ENCODE results near the gene RHBDF2.

Gene RHBDF2

DNA sequence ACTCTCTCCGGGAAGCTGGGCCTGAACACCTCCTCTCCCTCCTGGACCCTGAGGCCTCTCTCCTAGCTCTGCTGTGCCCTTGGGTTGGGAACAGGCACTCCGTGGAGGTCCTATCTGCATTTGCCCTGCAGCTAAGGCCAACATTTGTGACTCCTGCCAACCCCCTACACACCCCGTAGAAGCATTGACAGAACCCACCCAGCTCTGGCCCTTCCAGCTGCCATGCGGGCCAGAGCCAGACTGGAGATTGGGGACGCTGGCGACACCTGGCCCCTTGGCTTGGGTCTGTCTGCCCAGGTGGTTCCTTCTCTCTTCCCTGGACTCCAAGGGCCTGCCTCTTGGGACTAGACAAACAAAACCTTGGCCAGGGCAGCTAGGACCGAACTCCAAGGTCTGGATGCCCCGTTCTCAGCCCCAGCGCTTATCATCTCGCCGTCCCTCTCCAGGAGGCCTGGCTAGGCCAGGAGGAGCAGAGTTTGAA lies 644 bp upstream of the RHBDF2 start:
- no peak overlapping the region for H3K4me3 ChIP-seq (ENCODE audit: low read depth, low read length)
- TF ChIP-seq, protein P1, sequence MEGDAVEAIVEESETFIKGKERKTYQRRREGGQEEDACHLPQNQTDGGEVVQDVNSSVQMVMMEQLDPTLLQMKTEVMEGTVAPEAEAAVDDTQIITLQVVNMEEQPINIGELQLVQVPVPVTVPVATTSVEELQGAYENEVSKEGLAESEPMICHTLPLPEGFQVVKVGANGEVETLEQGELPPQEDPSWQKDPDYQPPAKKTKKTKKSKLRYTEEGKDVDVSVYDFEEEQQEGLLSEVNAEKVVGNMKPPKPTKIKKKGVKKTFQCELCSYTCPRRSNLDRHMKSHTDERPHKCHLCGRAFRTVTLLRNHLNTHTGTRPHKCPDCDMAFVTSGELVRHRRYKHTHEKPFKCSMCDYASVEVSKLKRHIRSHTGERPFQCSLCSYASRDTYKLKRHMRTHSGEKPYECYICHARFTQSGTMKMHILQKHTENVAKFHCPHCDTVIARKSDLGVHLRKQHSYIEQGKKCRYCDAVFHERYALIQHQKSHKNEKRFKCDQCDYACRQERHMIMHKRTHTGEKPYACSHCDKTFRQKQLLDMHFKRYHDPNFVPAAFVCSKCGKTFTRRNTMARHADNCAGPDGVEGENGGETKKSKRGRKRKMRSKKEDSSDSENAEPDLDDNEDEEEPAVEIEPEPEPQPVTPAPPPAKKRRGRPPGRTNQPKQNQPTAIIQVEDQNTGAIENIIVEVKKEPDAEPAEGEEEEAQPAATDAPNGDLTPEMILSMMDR (IDR thresholded peaks at IDR 0.05; ENCODE audit: borderline replicate concordance, insufficient read depth, low read depth, low read length), result no peak

- peak overlapping the region; percentile 82 for H3K4me3 ChIP-seq (ENCODE audit: low read depth, low read length)
- TF ChIP-seq, protein P1 (IDR thresholded peaks at IDR 0.05; ENCODE audit: borderline replicate concordance, insufficient read depth, low read depth, low read length), result no peak
Observed at GRCh38 chr17:76500747-76501017, 541 bp downstream of the RHBDF2 start.

GRCh38 chr17:76500074-76500746 lies 1.0 kb downstream of the RHBDF2 start:
- TF ChIP-seq, protein P1 (IDR thresholded peaks at IDR 0.05; ENCODE audit: borderline replicate concordance, insufficient read depth, low read depth, low read length), result no peak
- H3K4me3 ChIP-seq (ENCODE audit: low read depth, low read length), result peak overlapping the region; percentile 82

DNA sequence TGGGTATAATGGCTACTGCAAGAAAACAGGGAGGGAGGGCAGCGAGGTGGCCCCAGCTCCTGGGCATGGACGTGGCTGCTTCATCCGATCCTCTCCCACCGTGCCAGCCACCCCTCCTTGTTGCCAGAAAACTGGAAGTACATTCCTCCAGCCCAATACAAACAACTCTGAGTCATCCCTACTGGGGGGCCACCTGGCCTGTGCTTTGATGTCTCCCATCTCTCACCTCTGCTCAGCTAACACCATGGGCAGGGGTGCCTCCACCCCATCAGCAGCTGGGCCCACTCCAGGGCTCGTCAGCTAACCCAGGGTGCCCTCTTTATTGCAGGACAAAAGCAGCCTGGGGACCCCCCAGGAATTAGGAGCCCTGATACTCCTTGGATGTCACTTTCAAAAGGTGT lies 2.0 kb downstream of the RHBDF2 start:
- H3K4me3 ChIP-seq (ENCODE audit: low read depth, low read length), result peak overlapping the region; percentile 82
- TF ChIP-seq, protein P1 (IDR thresholded peaks at IDR 0.05; ENCODE audit: borderline replicate concordance, insufficient read depth, low read depth, low read length), result no peak

DNA sequence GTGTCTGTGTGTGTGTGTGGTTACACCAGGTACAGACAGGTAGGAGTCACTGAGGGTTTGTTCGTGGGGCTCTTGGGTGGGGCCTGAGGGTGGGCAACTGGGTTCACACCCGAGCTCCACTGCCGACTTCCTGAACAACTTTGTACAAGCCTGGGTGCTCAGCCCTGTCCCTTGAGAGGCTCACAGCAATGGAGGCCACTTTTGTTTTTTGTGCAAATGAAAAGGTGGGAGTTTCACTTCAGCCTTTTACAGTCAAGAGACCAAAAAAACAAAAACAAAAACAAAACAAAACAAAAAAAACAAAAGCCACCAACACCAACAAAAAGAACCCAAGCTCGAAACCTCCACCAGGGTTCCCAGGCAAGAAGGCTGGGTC lies 2.4 kb downstream of the RHBDF2 start:
- H3K4me3 ChIP-seq (ENCODE audit: low read depth, low read length), result peak overlapping the region; percentile 82
- TF ChIP-seq, protein P1 (IDR thresholded peaks at IDR 0.05; ENCODE audit: borderline replicate concordance, insufficient read depth, low read depth, low read length), result no peak

GRCh38 chr17:76497979-76498875 lies 3.0 kb downstream of the RHBDF2 start:
- TF ChIP-seq, protein P1 (IDR thresholded peaks at IDR 0.05; ENCODE audit: borderline replicate concordance, insufficient read depth, low read depth, low read length), result no peak
- no peak overlapping the region for H3K4me3 ChIP-seq (ENCODE audit: low read depth, low read length)

GRCh38 chr17:76497699-76497978 lies 3.6 kb downstream of the RHBDF2 start:
- TF ChIP-seq, protein P1 (IDR thresholded peaks at IDR 0.05; ENCODE audit: borderline replicate concordance, insufficient read depth, low read depth, low read length), result no peak
- no peak overlapping the region for H3K4me3 ChIP-seq (ENCODE audit: low read depth, low read length)

Measured in GM12875 (cell line).